ENCODE measurements around the gene ZNF565. TPM values are rescaled to one million over a fixed set of nuclear protein-coding genes. Genes with fewer than 3 reads are reported as not detected.
A peak's percentile ranks its signal among the peaks of the same experiment; 100 is the strongest.

The ZNF565 gene
- 2.6 and 4.4 TPM in 2 replicates for total RNA-seq (2014; rRNA removed; shearing (Covaris generic))

- Histone ChIP-seq H3K36me3 (replicated peaks; ENCODE audit: control insufficient read depth, insufficient read depth, low read length) (peaks cover 1% of the 10 kb centered on the region), H3K4me3 (ENCODE audit: insufficient read depth, low read depth, low read length) (peak within 1 kb of the TSS; percentile 95), H3K27me3 (ENCODE audit: control insufficient read depth, insufficient read depth, low read length) (no peaks in the 10 kb centered on the region)
- peak; percentile 97 for DNase-seq
Measured at GRCh38 chr19:36214386-36215275, at the start of gene ZNF565, which contains the start of gene ZNF146. Gene ZNF565 (minus strand): TSS chr19:36214665. CDS start chr19:36201985, 12,680 bp downstream. Gene ZNF146 (plus strand): TSS chr19:36215106. CDS start chr19:36236441, 21,335 bp downstream.

DNA sequence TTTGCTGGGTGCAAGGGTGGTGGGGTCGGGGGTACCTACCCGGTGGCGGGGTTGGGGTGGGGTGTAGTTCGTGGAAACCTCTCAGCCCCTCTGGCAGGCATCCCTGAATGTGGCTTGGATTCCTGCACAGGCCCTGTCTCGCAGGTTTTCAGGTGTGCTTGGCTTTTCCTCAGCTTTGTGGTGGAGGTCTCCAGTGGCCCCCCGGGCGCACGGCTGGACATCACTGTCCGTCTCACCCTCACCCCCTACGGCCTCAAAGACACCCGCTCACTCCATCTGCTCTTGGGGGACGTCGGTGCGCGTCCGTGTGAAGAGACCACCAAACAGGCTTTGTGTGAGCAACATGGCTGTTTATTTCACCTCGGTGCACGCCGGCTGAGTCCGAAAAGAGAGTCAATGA lies 44.7 kb upstream of the ZNF565 start:
- Histone ChIP-seq H3K36me3 (replicated peaks; ENCODE audit: control insufficient read depth, insufficient read depth, low read length) (no peaks in the 10 kb centered on the region), H3K27me3 (ENCODE audit: control insufficient read depth, insufficient read depth, low read length) (no peaks in the 10 kb centered on the region; the same call in 1 of the 2 replicates), H3K4me3 (ENCODE audit: insufficient read depth, low read depth, low read length) (no peak overlapping the region)
- DNase-seq, result no peak

DNA sequence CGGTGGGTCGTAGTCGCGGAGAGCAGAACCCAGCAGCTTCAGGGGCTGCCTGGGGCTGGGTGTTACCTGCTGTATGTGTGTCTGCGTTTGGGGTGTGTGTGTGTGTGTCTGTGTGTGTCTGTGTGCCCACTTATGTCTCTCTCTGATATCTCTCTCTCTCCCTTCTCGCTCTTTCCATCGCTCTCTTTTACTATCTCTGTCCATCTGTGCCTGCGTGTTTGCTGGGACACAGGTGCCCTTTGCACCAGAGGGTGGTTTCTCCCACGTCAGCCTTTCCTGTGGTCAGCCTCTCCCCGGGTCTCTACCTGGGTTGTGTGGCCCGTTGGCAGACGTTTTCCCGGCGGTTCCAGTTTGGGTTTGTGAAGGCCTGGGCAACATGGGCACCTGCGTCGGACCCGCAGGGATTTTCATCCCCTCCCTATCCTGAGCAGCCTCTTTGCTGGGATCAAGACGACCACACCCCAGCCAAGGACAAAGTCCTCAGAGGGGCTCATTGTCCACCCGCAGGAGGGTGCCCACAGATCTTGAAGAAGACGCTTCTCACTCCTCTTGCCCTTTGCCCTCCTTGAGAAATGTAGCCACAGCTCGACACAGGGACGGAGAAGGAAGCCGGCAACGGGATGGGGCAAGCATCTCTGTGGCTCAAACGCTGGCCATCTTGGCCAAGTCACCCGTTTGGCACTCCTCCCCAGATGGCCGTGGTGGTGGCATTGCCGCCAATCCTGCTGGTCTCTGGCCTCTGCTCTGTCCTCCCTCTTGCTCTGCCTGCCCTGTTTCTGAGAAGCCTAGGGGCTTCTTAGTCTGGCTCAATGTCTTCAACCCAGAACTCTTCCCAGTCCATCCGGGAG lies 43.8 kb upstream of the ZNF565 start:
- no peak for DNase-seq
- no peaks in the 10 kb centered on the region for H3K36me3 ChIP-seq (replicated peaks; ENCODE audit: control insufficient read depth, insufficient read depth, low read length)
- no peaks in the 10 kb centered on the region; the same call in 1 of the 2 replicates for H3K27me3 ChIP-seq (ENCODE audit: control insufficient read depth, insufficient read depth, low read length)
- H3K4me3 ChIP-seq (ENCODE audit: insufficient read depth, low read depth, low read length), result peak overlapping the region; percentile 49; the same call in 1 of the 2 replicates

- H3K4me3 ChIP-seq (ENCODE audit: insufficient read depth, low read depth, low read length), result peak overlapping the region; percentile 49; the same call in 1 of the 2 replicates
- no peaks in the 10 kb centered on the region; the same call in 1 of the 2 replicates for H3K27me3 ChIP-seq (ENCODE audit: control insufficient read depth, insufficient read depth, low read length)
- H3K36me3 ChIP-seq (replicated peaks; ENCODE audit: control insufficient read depth, insufficient read depth, low read length), result no peaks in the 10 kb centered on the region
- no peak for DNase-seq
Measured at GRCh38 chr19:36257520-36257876, 43.0 kb upstream of the ZNF565 start.

DNA sequence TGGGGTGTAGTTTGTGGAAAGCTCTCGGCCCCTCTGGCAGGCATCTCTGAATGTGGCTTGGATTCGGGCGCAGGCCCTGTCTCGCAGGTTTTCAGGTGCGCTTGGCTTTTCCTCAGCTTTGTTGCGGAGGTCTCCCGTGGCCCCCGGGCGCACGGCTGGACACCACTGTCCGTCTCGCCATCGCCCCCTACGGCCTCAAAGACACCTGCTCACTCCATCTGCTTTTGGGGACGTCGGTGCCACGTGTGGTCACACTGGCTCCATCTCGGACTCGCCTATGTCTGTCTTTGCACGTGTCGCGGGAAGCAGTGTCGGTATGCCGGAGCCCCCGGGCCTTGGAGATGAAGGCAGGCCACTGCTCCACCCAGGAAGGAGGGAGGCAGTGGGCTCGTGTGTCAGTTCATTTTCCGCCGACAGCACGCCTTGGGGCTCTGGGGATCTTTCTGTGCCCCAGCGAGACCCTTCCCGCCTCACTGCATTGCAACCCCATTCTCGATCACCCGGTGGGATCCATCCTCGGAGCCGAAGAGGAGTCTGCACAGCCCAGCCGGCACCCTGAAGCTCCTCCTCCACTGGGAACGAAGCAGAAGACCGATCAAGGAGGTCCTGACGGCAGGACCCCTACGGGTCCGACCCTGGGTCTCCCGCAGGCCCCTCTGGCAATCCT lies 42.5 kb upstream of the ZNF565 start:
- Histone ChIP-seq H3K36me3 (replicated peaks; ENCODE audit: control insufficient read depth, insufficient read depth, low read length) (no peaks in the 10 kb centered on the region), H3K27me3 (ENCODE audit: control insufficient read depth, insufficient read depth, low read length) (no peaks in the 10 kb centered on the region; the same call in 1 of the 2 replicates), H3K4me3 (ENCODE audit: insufficient read depth, low read depth, low read length) (peak overlapping the region; percentile 49; the same call in 1 of the 2 replicates)
- DNase-seq, result peak; percentile 20

DNA sequence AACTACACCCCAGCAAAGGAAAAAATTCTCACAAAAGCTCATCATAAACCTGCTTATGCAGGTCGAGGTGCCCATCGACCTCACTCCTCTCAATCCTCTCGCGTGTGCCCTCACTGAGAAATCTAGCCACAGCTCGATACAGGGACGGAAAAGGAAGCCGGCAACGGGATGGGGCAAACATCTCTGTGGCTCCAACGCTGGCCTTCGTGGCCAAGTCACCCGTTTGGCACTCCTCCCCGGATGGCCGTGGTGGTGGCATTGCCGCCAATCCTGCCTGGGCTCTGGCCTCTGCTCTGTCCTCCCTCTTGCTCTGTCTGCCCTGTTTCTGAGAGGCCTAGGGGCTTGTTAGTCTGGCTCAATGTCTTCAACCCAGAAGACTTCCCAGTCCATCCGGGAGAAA lies 41.6 kb upstream of the ZNF565 start:
- Histone ChIP-seq H3K36me3 (replicated peaks; ENCODE audit: control insufficient read depth, insufficient read depth, low read length) (no peaks in the 10 kb centered on the region), H3K27me3 (ENCODE audit: control insufficient read depth, insufficient read depth, low read length) (no peaks in the 10 kb centered on the region; the same call in 1 of the 2 replicates), H3K4me3 (ENCODE audit: insufficient read depth, low read depth, low read length) (no peak overlapping the region)
- DNase-seq, result no peak

GRCh38 chr19:36255316-36255715 lies 40.9 kb upstream of the ZNF565 start:
- no peaks in the 10 kb centered on the region; the same call in 1 of the 2 replicates for H3K27me3 ChIP-seq (ENCODE audit: control insufficient read depth, insufficient read depth, low read length)
- DNase-seq, result no peak
- H3K36me3 ChIP-seq (replicated peaks; ENCODE audit: control insufficient read depth, insufficient read depth, low read length), result no peaks in the 10 kb centered on the region
- no peak overlapping the region for H3K4me3 ChIP-seq (ENCODE audit: insufficient read depth, low read depth, low read length)

- Histone ChIP-seq H3K4me3 (ENCODE audit: insufficient read depth, low read depth, low read length) (no peak overlapping the region), H3K36me3 (replicated peaks; ENCODE audit: control insufficient read depth, insufficient read depth, low read length) (no peaks in the 10 kb centered on the region), H3K27me3 (ENCODE audit: control insufficient read depth, insufficient read depth, low read length) (no peaks in the 10 kb centered on the region; the same call in 1 of the 2 replicates)
- no peak for DNase-seq
Measured at GRCh38 chr19:36254848-36255247, 40.4 kb upstream of the ZNF565 start.

- Histone ChIP-seq H3K4me3 (ENCODE audit: insufficient read depth, low read depth, low read length) (no peak overlapping the region), H3K27me3 (ENCODE audit: control insufficient read depth, insufficient read depth, low read length) (no peaks in the 10 kb centered on the region; the same call in 1 of the 2 replicates), H3K36me3 (replicated peaks; ENCODE audit: control insufficient read depth, insufficient read depth, low read length) (no peaks in the 10 kb centered on the region)
- no peak for DNase-seq
Measured at GRCh38 chr19:36252047-36252446, 37.6 kb upstream of the ZNF565 start.

GRCh38 chr19:36246006-36246481 lies 31.6 kb upstream of the ZNF565 start:
- Histone ChIP-seq H3K4me3 (ENCODE audit: insufficient read depth, low read depth, low read length) (peak overlapping the region; percentile 58), H3K27me3 (ENCODE audit: control insufficient read depth, insufficient read depth, low read length) (no peaks in the 10 kb centered on the region; the same call in 1 of the 2 replicates), H3K36me3 (replicated peaks; ENCODE audit: control insufficient read depth, insufficient read depth, low read length) (no peaks in the 10 kb centered on the region)
- DNase-seq, result no peak

- peak overlapping the region; percentile 58 for H3K4me3 ChIP-seq (ENCODE audit: insufficient read depth, low read depth, low read length)
- DNase-seq, result peak; percentile 93
- no peaks in the 10 kb centered on the region; the same call in 1 of the 2 replicates for H3K27me3 ChIP-seq (ENCODE audit: control insufficient read depth, insufficient read depth, low read length)
- H3K36me3 ChIP-seq (replicated peaks; ENCODE audit: control insufficient read depth, insufficient read depth, low read length), result no peaks in the 10 kb centered on the region
Measured at GRCh38 chr19:36245210-36246005, 30.9 kb upstream of the ZNF565 start.

DNA sequence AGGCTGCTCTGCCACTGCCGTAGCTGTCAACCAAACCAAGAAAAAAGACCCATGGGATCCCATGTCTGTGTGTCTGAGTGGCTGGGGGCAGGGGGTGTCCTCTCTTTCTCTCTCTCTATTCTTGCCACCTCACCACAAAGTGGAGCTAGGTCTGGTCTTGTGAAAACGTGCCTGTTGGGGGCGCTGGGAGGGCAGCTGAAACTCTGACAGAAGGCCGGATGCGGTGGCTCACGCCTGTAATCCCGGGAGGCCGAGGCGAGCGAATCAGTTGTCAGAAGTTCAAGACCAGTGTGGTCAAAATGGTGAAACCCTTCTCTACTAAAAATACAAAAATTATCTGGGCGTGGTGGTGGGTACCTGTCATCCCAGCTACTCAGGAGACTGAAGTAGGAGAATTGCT lies 29.6 kb upstream of the ZNF565 start:
- Histone ChIP-seq H3K27me3 (ENCODE audit: control insufficient read depth, insufficient read depth, low read length) (no peaks in the 10 kb centered on the region; the same call in 1 of the 2 replicates), H3K36me3 (replicated peaks; ENCODE audit: control insufficient read depth, insufficient read depth, low read length) (no peaks in the 10 kb centered on the region)
- peak; percentile 52 for DNase-seq

GRCh38 chr19:36236946-36237310 lies 22.5 kb upstream of the ZNF565 start:
- peaks cover 22% of the 10 kb centered on the region for H3K36me3 ChIP-seq (replicated peaks; ENCODE audit: control insufficient read depth, insufficient read depth, low read length)
- H3K27me3 ChIP-seq (ENCODE audit: control insufficient read depth, insufficient read depth, low read length), result no peaks in the 10 kb centered on the region
- no peak overlapping the region for H3K4me3 ChIP-seq (ENCODE audit: insufficient read depth, low read depth, low read length)
- no peak for DNase-seq

More for the DNA sequence above, 29.6 kb upstream of the ZNF565 start:
- no peak overlapping the region for H3K4me3 ChIP-seq (ENCODE audit: insufficient read depth, low read depth, low read length)

Measured in H7 (cell line).